ENCODE measurements around the gene TMEM92. TPM values are rescaled to one million over a fixed set of nuclear protein-coding genes. Genes with fewer than 3 reads are reported as not detected.

The TMEM92 gene
- total and polyA plus RNA-seq, 10 of the 15 experiments (the other 5 are each of a cell fraction or from before 2014, with no cell fraction given): 0.11 to 1.2 (median 0.32) TPM

GRCh38 chr17:50281739-50282401 is 7.6 kb downstream of the TMEM92 start:
- FAIRE-seq (no peak), ATAC-seq (no peak), DNase-seq (ENCODE audit: low read depth, low spot score) (no peak)
- TF ChIP-seq ZBTB4 (CRISPR knock-in tag; IDR thresholded peaks at IDR 0.05): no peak
- no peak for TF ChIP-seq RFX5 (IDR thresholded peaks at IDR 0.05; ENCODE audit: low read depth, low read length)
- no peak for TF ChIP-seq ZBTB33 (IDR thresholded peaks at IDR 0.05)
- TF ChIP-seq ZNF24 (IDR thresholded peaks at IDR 0.05): peak; percentile 88
- TF ChIP-seq KDM1A (IDR thresholded peaks at IDR 0.05; ENCODE audit: borderline replicate concordance): no peak
- no peak for TF ChIP-seq IRF4 (IDR thresholded peaks at IDR 0.05; ENCODE audit: low read depth, low read length)
- no peak for TF ChIP-seq ASH2L (IDR thresholded peaks at IDR 0.05; ENCODE audit: borderline replicate concordance, low read depth)
- ChIA-PET RAD21 (ENCODE audit: unreplicated experiment) (interaction anchor here (0.8 to 1.4 kb wide), 4 partner anchors 16 to 82 kb away, joined by 3 to 10 read pairs (median 3); no protein-coding TSS in a partner anchor), POLR2A (interaction anchor here (0.6 to 0.9 kb wide), 2 partner anchors 7 to 44 kb away, joined by 3 read pairs; no protein-coding TSS in a partner anchor), CTCF (interaction anchor here (1.1 to 19.2 kb wide), 4 partner anchors 9 to 81 kb away, joined by 3 to 298 read pairs (median 16); partner anchors contain the start of gene COL1A1), SMC1A (ENCODE audit: uncharacterized antibody, unreplicated experiment) (interaction anchor here (0.8 to 5.8 kb wide), 5 partner anchors 10 to 188 kb away, joined by 3 to 46 read pairs (median 4); no protein-coding TSS in a partner anchor)
- H2AFZ ChIP-seq (ENCODE audit: control insufficient read depth, low read depth, low read length): no peak overlapping the region
- no peaks in the 10 kb centered on the region for H4K20me1 ChIP-seq (ENCODE audit: control insufficient read depth, insufficient read depth)
- peaks cover 0 to 1% of the 10 kb centered on the region in 2 experiments; a peak in 3 of 4 replicates for H3K27me3 ChIP-seq (replicated peaks in 1 of 2; ENCODE audit: control insufficient read depth in 2 of 2, insufficient read depth in 2 of 2, low read length in 1 of 2)
- WGBS (ENCODE audit: insufficient coverage, insufficient replicate concordance, low lambda C conversion rate, missing lambda C conversion rate): 45% methylated on average over 4 of the region's 4 CpGs
- no peak overlapping the region for H3K4me3 ChIP-seq
- H3K79me2 ChIP-seq (ENCODE audit: control insufficient read depth, insufficient read depth, low read length): no peaks in the 10 kb centered on the region
- H3K4me1 ChIP-seq (ENCODE audit: control insufficient read depth, insufficient read depth, low read length): peaks cover 32% of the 10 kb centered on the region
- in situ Hi-C loops (cut with MboI): no loop called here
- no peaks in the 10 kb centered on the region; the same call in 1 of the 3 replicates for H3K9me3 ChIP-seq (replicated peaks; ENCODE audit: control insufficient read depth, insufficient read depth, low read length)
- BruUV-seq (replicated peaks): no TSS peak
- intact Hi-C loops (cut with micrococcal nuclease; ENCODE audit: unreplicated experiment): no loop called here
- H3K36me3 ChIP-seq (ENCODE audit: control insufficient read depth in 2 of 2, insufficient read depth in 2 of 2, low read length in 1 of 2): no peaks in the 10 kb centered on the region
- no peak overlapping the region for H3K9ac ChIP-seq (ENCODE audit: control insufficient read depth, insufficient read depth, low read length)
- no peak overlapping the region for H3K4me2 ChIP-seq (ENCODE audit: control insufficient read depth, insufficient read depth)
- no peak overlapping the region for H3K27ac ChIP-seq (ENCODE audit: control insufficient read depth, insufficient read depth)

Measured in GM12878 (cell line).